ENCODE data around the gene P2RY13.
A peak's percentile ranks its signal among the peaks of the same experiment; 100 is the strongest.

Gene P2RY13

DNA sequence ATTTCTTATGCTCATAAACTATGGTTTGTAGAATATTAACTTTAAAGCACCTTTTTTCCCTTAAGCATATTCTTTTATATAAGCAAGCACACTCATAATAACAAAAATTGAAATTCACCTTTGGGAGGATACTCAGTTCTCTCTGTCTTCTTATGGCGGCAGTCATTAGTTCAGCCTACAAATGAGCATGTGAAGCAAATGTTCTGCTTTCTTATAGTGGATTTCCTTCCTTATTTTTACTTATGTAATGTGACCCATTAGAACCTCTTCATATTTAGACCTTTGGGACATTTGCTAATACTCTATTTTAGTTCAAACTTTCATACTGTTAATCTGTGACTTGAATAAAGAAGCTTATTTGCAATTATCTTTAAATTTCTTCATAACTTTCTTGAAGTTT is at the start of gene P2RY13:
Gene P2RY13 (minus strand): TSS at position 187 of the 400 bp plus-strand sequence. CDS start 21 bp downstream, at position 166.
- DNase-seq = no peak

DNA sequence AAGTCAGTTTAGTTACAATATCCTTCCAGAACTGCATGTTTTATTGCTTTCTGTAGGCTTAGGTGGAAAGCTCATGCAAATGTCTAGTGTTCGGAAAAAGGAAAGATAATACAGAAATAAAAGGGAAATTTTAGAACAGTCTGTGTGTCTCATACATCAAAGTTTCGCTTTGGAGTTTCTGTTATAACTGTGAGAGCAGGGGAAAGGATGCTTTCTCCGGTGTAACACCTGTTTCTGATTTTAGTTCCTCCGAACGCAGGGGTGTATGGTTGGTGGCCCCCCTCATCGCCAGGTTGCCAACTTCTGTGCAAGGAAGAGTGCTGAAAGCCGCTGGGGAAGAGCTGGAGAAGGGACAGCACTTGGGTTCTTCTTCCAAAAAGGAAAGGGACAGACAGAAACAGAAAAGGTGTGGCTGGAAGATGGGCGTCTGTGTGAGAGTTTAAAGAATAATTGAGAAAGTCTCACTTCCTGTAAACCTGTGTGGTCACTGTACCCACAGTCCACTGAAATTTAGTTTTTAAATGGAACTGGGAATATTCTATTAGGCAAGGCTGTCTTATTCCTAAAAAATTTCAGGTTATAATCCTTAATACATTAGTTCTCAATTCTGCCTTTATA is 48.5 kb upstream of the P2RY13 start:
- no peak for DNase-seq

DNA sequence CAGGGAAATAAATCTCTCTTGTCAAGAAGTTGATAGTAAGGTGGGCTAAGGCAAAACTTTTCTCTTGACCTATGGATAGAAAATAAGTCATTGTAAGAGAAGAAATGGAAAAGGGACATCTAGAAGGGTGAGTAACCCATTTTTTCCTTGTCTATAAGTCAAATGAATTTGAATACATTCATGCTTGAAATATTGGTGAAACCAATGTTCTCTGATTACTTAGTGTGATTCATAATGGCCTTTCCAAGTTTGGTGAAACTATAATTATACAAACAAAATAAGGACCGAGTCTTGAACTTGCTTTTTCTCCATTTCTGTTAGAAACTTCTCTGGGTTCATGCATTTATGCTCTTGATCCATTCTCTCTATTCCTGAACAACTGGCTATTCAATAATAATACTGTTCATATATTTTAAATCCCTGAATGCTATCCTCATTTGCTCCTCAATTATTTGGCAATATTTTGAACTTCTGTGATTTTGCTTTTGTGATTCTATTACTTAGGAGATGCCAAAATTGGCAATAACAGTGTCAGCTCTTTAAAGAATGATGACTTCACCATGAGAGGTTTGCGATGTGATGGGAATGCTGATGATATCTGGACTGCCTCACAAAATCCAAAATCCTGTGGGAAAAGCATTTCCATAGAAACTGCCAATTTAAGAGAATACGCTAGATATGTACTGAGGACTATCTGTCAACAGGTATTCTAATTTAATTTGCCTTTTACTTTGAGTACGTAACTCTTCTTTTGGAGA is 42.9 kb upstream of the P2RY13 start:
- DNase-seq = no peak

DNA sequence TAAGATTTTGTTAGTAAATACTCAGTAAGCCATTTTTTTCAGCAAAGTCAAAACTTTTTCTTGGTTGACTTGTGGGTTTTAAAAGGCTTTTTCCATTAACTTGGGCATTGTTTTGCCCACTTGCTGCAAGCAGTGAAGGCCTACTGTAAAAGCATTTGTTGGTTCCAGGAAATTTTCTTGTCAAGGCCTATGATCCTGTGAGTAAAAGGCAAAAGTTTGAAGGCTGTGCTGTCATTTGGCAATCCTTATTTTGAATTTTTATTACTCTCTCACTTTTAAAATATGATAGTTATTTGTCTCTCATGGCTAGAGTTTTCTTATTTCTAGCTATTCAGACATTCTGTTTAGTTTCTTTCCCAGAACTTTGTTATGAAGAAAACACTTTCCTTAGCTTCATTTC is 42.2 kb upstream of the P2RY13 start:
- no peak for DNase-seq

DNA sequence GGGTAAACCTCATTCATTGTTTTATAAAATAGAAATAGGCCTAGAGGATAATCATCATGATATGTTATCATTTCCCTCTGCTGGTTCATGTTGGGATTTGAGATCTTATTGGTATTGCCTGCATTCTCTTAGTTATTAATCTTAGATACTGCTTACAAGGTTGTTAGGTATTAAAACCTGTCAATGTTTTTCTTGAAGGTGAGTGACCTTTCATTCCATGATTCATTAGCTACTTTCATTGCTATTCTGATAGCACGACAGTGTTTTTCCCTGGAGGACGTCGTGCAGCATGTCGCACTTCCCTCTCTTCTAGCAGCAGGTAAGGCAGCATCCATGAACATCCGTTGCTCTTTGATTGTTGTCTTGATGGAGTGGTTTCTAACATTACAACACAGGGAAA is 38.1 kb upstream of the P2RY13 start:
- no peak for DNase-seq

DNA sequence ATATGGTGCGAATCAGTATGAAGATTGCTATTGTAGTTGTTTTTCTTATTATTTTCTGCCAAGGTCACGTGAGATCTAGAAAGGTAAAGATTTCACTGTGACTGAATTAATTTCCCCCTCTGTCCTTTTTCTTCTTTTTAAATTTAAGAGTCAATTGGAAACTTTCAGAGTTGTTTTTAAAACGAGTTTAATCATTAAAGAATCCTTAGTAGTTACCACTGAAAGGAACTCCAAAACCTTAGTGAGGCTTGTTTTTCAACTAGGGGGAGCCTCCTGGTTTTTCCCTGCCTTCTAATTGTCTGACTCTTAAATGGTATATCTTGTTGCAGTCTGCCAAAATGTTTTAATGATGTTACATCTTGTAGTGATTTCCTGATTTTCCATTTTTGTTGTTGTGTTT is 37.6 kb upstream of the P2RY13 start:
- DNase-seq = no peak

DNA sequence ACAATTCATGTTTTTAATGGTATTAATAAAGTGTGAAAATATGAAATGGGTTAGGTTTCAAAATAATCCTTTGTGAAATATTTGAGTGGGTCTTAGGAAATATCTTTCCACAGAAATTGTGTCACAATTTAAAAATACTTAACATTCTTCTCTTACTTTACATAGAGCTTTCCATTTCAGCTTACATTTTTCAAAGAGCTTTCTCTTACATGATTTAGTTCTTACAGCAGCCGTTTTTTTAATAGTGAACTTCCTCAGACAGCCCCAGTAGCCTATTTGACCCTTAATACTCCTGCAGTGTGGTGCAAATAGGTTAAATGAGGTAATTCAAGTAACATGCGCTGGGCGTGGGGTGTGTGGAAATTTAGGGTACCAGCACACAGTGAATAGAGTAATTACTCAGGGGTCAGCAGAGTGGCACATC is 33.4 kb upstream of the P2RY13 start:
- no peak for DNase-seq

DNA sequence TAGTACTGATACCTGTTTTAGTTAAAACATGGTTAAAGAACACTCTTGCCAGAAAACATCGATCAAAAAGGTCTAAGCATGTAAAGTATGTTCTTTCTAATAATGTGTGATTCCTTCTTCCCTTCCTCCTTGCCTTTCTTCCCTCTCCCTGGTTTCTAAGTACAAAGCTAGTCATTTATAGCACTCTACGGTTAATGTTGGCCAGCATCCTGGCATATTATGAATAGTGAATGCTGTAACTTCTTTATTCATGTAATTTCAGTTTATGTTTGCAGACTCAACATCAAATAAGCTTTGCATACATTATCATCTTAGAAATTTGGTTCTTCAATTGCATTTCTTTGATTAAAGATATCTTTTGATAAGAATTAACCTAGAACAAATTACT is 28.1 kb upstream of the P2RY13 start:
- DNase-seq = no peak

DNA sequence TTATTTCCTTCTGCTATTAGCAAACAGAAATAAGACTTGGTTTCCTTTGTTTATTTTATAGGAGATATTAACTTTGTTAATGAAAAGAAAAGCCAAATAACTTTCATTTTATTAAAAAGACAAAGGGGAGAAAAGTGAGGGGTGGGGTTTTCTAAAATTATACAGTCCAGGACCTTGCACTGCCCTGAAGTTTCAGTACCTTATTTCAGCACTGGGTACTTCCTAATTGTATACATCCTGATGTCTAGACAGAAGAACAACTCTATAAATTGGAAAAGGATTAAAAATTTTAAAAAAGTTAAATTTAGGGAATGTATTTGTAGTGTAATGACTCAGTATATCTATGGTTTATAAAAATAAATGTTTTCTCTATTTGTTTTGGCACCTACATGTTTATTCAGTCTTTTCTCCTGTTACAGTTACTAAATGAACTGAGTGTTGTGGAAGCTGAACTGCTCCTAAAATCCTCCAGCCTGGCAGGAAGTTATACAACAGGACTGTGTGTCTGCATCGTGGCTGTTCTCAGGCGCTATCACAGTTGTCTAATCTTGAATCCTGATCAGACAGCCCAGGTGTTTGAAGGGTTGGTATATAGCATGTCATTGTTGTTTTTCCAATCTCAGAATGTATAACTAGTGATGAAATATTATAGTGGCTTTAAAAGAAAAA is 27.6 kb upstream of the P2RY13 start:
- no peak for DNase-seq

DNA sequence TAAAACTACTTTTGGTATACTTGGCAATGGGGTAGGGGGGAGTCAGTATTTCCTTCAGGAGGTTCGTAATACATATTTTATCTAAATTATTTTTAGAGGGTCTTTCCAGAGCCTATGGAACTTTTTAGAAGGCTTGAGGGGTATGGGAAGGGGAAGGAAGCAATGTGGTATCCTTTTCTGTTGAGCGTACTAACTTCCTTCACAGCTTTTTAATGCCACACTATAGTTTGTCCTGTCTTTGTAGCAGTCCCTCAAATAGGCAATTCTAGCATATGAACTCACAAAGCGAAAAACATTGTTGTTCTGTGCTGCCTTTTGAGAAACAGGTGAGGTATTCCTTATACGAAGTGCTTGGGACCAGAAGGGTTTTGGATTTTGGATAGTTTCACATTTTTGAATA is 22.3 kb upstream of the P2RY13 start:
- DNase-seq = no peak

DNA sequence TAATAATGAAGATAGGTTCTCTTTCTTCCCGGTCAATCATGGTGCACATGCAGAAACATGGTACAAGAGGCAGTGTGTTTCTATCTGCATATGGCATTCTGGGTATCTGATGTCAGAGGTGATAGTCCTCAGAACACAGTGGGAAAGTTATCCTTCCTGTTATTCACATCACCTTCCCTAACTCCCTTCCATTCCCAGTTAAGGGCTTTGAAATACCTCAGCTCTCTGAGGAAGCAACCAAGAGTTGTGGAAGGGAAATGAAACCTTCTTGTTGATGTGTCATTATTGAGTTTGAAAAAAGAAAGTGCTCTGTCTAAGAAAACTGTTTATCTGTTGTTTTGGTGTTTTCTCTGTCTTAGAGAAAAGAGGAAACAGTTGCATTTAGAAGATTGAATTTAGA is 21.9 kb upstream of the P2RY13 start:
- DNase-seq = no peak

DNA sequence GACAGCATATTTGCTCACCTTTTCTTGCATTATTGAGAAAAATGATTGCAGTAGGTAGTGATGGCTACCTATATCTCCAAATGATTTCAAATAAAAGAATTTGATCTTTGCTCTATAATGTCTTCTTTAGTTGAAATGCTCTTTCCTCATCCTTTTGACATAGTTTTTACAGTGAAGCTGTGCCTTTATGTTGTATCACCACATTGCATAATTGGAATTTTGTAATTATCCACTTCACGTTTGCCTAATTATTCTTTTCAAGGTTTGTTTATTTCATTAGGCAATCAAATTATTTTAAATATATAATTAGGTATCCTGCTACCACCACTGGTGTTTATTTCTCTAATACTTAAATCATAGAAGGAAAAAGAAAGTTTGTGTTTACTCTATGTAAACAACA is 21.3 kb upstream of the P2RY13 start:
- no peak for DNase-seq

DNA sequence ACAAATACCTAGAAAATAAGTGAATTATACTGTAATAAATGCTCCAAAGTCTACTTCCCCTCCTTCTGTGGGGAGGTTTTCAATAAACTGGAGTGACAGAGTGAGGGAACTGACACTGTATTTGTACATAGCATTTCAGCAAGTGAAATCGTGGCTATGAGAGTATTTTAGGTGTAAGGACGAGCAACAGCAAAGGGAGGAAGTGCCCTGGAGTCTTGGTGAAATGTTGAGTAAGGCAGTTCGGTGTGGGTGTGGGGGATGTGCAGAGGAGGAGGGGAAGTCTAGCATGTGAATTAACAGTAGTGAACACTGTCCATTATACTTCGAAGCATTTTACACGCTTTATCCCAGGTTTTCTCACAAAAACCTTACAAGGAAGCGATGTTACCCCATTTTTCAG is 18.1 kb upstream of the P2RY13 start:
- DNase-seq = no peak

DNA sequence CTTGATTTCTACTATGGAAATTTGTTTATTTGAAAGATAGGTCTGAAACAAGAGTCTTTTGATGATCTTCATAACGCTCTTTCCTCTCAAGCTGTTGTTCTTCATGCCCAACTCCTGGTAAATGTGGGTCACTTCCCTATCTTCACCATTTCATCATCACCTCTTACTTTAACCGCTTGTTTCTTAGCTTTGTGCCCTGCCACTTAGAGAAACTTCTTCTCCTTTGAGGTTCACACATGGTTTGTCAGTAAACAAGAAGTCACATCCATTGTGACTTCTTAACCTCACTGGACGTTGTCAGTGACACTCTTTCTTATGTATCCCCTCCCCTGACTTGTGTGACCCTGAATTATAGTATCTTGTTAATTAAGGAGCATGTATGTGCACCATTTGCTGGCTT is 16.9 kb upstream of the P2RY13 start:
- no peak for DNase-seq

DNA sequence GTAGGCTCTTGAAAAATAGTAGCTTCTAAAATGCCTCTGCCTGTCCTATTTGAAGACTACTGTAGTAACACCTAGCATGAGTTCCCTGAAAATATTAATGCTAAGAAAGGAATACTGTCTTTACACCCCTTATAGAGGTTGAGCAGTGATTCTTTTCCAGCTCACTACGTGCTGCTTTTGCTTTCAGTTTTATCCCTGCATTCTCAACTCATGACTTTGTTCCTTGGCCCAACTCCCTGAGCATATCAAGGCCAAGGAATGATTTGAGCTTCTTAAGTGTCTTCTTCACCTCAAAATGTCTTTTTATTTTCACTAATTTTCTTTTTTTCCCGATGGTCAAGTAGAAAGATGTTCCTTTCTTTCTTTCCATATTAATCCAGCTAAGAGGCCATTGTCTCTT is 16.5 kb upstream of the P2RY13 start:
- no peak for DNase-seq

DNA sequence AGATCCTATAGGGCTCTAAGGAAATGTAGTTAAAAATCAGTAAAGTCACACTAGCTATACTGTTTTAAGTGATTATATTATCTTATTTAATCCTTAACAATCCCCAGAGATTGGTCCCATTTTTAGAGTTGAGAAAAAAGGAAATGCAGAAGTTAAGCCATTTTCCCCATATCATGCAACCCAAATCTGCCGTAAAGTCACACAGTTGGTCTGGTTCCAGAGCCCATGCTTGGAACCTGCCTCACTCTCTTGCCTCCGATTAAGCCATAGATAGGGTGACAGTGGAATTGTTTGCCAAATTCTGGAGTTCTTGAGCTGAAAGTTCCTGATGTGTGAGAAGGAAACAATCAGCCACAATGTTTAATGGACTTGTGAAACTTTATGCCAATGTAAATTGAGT is 2.3 kb upstream of the P2RY13 start:
- no peak for DNase-seq

DNA sequence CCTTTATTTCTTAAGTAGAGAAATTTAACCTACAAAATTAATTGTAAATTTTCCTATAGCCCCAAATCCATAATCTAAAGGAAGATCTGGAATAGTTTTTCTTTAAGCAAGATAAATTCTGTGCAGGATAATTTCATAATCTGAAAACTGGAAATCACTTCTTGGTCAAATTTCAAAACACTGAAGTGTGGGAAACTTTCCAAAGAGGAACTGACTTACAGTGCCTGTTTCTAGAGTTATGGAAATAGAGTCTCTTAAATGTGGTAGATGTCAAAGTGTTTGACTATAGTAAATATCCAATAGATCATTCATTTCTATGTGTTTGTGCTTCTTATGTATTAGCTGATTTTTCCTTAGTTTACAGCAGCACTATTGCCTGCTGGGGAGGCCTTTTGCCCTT is 1.6 kb upstream of the P2RY13 start:
- DNase-seq = no peak

DNA sequence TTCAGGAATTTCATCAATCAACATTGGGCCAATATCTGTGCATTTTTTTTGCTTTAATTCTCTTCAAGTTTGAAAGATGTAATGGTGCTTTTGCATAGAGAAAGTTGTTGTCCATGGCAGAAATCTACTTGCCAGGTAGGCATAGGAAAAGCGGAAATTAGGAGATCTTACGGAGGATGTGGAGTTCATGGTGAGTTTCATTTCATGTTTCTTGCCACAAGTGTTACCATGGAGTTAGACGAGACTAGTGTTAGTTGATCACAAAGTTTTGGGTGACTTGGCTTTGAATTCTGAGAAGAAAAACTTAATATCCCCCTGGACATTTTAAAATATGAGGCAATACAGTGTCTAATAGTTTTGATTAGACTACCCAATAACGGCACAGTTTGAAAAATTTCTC is 1.0 kb upstream of the P2RY13 start:
- DNase-seq = no peak

DNA sequence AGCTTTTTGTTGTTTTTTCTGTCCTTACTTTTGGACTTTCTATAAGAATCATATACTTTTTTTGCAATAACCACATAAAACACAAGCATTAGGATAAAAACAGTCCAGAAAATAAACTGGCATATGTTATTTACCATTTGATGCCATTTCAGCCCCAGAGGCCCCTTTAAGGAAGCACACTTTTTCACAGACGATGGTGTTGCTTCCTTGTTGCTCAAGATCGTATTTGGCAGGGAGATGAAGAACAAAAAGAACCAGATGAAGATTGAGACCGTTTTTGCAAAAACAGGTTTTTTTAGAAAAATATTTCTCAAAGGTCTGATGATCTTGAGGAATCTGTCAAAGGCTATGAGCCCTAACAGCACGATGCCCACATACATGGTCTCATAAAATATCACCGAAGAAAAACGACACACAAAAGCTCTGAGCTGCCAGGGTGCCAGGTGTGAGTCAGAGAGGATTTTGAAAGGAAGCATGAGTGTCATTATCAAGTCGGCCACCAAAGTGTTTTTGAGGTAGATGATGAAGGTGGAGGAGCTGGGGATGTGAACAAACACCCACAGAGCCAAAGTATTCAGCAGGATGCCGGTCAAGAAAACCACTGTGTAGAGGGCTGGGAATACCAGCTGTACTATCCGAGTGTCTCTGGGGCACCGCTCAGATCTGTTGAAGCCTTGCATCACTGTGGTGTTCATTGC is 902 bp downstream of the P2RY13 start:
- DNase-seq = peak; percentile 27

DNA sequence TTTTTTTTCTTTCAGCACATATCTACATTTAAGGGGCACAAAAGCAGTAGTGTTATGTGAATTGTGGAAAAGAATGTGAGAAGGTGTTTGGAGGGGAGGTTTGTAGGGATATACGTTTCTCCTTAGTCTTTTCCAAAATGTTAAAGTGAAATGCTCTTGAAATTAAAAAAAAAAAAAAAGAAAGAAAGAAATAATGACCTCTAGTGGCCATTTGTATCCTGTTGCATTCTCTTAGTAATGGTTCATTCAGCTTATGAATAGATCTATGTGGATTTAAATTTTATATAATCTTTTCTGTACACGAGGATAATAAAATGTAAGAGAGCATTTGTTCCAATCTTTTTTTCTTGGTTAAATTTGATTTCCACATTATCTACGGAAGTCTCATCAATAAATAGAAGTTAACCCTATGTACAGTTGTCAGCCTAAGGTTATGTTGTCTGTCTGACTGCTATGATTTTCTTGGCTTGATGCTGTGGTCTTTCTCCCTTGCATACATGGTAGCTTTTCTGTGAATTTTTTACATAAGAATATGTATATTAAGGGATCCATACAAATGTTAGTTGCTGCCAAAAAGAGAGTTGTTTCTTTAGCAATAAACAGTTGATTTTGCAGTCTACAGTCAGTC is 1.7 kb downstream of the P2RY13 start:
- no peak for DNase-seq

DNA sequence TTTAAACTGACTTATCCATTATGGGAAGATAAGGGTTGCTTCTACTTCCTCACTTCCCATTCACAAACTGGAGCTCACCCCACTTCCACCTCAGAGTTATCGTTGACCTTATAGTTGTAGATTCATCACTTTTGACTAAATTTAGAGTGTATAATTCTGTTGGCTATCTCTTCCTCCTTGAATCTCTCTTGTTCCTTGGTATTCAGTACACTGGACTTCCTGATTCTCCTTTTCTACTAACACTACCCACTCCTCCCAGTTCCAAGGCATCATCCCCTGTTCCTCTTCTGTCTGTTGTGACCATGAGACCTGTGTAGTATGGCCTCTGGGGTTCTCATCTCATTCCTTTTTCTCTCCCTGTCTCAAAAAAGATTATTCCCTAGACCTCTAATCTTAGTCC is 6.8 kb downstream of the P2RY13 start:
- DNase-seq = no peak

DNA sequence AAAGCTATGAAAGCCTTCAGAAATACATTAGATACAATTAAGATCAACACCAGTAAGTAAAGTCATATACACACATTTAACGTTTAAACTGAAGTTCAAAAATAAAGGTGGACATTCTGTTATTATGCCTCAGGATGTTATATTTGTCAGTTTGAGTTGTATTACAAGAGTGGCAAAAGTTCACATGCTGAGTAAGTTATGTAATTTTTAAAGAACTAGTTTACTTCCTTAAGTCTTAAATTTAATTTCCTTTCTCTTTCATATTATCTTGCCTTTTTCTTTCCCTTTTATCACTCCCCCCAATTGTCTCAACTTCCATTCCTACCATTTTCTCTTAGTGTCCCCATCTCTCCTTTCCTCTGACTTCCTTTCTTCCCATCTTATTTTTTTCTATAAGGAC is 7.8 kb downstream of the P2RY13 start:
- no peak for DNase-seq

DNA sequence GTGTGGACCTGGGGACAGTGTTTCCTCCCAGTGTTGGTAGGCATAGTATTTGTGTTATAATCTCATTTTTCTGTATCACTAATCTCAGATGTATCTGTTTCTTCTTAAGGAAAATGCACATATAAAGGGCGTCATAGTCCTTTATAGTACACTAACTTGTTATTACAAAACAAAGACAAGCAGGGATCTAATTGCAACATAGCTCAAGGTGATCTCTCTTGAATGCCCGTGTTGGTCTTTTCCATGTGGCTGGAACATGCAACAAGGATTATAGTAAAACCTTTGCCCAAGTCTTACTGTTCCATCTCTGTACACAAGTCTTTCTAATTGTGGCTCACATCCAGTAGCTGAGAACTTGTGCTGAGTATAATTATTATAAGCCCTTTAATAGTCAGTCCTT is 9.2 kb downstream of the P2RY13 start:
- no peak for DNase-seq
